Ascending aorta (tissue), 2 donors: ENCODE data around the gene LRBA. TPM values are rescaled to one million over a fixed set of nuclear protein-coding genes. Genes with fewer than 3 reads are reported as not detected.

ENCODE experiments used
- DNase-seq, 2 donors: peaks; one replicate each; pipeline ENCODE4 v3.0.0-alpha.2; 2019; ENCODE audit warnings: low spot score in 2 of 2
- H3K27ac ChIP-seq, 2 donors: fragments of 200-600 bp; sonication (generic); one replicate each; pipeline ENCODE4 v1.5.1; 2016 to 2017; ENCODE audit warnings: mild to moderate bottlenecking in 1 of 2
- H3K27me3 ChIP-seq: fragments of 200-600 bp; sonication (generic); one replicate; pipeline ENCODE4 v1.5.1; 2017
- H3K36me3 ChIP-seq, 2 donors: fragments of 200-600 bp; sonication (generic); one replicate each; pipeline ENCODE4 v1.5.1; 2016
- H3K4me1 ChIP-seq, 2 donors: fragments of 200-600 bp; sonication (generic); one replicate each; pipeline ENCODE4 v1.5.1; 2016 to 2017; ENCODE audit warnings: mild to moderate bottlenecking in 1 of 2
- H3K4me3 ChIP-seq, 2 donors: fragments of 200-600 bp; sonication (generic); one replicate each; pipeline ENCODE4 v1.5.1; 2016 to 2017; ENCODE audit warnings: mild to moderate bottlenecking in 1 of 2
- H3K9me3 ChIP-seq, 2 donors: fragments of 200-600 bp; sonication (generic); one replicate each; pipeline ENCODE4 v1.5.1; 2016
- intact Hi-C: fragments of 100-400 bp; cut with DNase I; formaldehyde crosslinking; loops from one replicate; pipeline ENCODE4 v1.15.1; 2023
- total RNA-seq: library from RNA; depleted of rRNA; stranded (reverse); fragments of >200 nt; gene quantifications from one replicate; pipeline ENCODE4 v1.1.0, GENCODE V29; 2016
- TF ChIP-seq, protein P1 (sequence below), 3 experiments: fragments of 200-600 bp in 2 of 3; fragments of 450-650 bp in 1 of 3; sonication (generic) in 2 of 3; IDR thresholded peaks; one replicate each; pipeline ENCODE4 v1.5.1; 2016 to 2019; ENCODE audit warnings: antibody characterized with exemption in 3 of 3, mild to moderate bottlenecking in 1 of 3, moderate library complexity in 1 of 3

The LRBA gene
- total RNA-seq, 1 donor from 2014 or later: 15.2 TPM

DNA sequence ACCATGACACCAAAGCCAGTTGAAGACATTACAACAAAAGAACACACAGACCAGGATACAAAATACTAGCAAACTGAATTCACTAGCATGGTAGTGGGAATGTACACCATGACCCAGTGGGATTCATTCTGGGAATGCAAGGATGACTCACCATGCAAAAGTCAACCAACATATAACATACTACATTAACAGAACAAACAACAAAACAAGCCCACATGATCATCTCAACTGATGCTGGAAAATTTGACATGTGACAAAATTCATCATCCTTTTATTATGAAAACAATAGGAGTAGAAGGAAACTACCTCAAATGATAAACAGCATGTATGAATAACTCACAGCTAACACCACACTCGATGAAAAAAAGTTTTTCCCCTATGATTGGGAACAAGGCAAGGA, 746.6 kb downstream of the LRBA start:
- Histone ChIP-seq H3K4me1 (no peaks in the 10 kb centered on the region), H3K9me3 (peaks cover 0 to 35% of the 10 kb centered on the region in 2 donors), H3K27me3 (no peaks in the 10 kb centered on the region), H3K27ac (no peak overlapping the region), H3K36me3 (peaks cover 0 to 26% of the 10 kb centered on the region in 2 donors), H3K4me3 (no peak overlapping the region)
- DNase-seq: no peak
- intact Hi-C loops: no loop called here
- TF ChIP-seq, protein P1, sequence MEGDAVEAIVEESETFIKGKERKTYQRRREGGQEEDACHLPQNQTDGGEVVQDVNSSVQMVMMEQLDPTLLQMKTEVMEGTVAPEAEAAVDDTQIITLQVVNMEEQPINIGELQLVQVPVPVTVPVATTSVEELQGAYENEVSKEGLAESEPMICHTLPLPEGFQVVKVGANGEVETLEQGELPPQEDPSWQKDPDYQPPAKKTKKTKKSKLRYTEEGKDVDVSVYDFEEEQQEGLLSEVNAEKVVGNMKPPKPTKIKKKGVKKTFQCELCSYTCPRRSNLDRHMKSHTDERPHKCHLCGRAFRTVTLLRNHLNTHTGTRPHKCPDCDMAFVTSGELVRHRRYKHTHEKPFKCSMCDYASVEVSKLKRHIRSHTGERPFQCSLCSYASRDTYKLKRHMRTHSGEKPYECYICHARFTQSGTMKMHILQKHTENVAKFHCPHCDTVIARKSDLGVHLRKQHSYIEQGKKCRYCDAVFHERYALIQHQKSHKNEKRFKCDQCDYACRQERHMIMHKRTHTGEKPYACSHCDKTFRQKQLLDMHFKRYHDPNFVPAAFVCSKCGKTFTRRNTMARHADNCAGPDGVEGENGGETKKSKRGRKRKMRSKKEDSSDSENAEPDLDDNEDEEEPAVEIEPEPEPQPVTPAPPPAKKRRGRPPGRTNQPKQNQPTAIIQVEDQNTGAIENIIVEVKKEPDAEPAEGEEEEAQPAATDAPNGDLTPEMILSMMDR (IDR thresholded peaks at IDR 0.05): no peak

DNA sequence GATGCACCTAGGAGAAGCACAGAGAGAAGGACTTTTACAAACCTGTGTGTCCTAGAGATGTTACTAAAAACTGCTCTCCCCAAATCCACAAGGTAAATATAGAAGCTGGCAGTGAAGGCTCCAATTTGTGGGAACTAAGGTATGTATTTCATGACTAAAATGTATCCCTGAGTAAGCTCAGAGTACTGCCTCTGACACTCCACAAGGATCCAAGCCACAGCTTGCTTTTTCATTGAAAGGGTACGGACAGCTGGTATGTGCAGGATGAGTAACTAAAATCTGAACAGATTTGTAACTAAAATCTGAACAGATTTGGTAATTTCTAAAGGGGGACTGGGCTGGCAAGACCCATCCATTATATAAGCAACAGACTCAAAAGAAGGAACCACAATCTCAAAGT, 749.3 kb downstream of the LRBA start:
- Histone ChIP-seq H3K27me3 (no peaks in the 10 kb centered on the region), H3K36me3 (peaks cover 0 to 23% of the 10 kb centered on the region in 2 donors), H3K9me3 (peaks cover 0 to 23% of the 10 kb centered on the region in 2 donors), H3K27ac (no peak overlapping the region), H3K4me1 (no peaks in the 10 kb centered on the region), H3K4me3 (no peak overlapping the region)
- no peak for DNase-seq
- TF ChIP-seq, protein P1 (IDR thresholded peaks at IDR 0.05): no peak
- intact Hi-C loops: no loop called here

DNA sequence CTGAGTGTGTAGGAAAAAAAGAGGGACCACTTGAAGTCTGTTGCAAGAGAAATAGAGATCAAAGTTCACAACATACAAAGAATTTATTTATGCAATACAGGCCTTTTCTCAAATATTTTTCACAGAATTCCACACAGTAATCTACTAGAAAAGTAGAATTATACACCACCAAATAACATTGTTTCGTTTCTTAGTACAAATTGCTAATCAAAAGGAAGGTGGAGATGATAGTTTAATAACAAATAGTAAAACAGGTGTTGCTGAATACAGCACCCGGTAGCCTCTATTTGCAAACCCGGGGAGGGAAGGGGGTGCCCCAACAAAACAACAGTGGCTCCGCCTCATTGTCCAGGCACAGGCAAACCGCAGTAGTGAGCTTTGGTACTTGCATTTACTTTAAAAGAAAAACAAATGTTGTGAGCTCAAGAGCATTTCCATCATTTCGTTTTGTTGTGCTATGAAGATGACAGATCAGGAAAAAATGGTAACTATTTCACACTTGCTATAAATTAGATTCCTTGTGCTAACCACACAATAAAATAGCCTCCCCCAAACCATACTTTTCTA, 750.4 kb downstream of the LRBA start:
- DNase-seq: no peak
- TF ChIP-seq, protein P1 (IDR thresholded peaks at IDR 0.05): no peak
- Histone ChIP-seq H3K27ac (no peak overlapping the region), H3K4me3 (no peak overlapping the region), H3K9me3 (peaks cover 0 to 15% of the 10 kb centered on the region in 2 donors), H3K36me3 (peaks cover 0 to 21% of the 10 kb centered on the region in 2 donors), H3K4me1 (no peaks in the 10 kb centered on the region), H3K27me3 (no peaks in the 10 kb centered on the region)
- intact Hi-C loops: no loop called here

DNA sequence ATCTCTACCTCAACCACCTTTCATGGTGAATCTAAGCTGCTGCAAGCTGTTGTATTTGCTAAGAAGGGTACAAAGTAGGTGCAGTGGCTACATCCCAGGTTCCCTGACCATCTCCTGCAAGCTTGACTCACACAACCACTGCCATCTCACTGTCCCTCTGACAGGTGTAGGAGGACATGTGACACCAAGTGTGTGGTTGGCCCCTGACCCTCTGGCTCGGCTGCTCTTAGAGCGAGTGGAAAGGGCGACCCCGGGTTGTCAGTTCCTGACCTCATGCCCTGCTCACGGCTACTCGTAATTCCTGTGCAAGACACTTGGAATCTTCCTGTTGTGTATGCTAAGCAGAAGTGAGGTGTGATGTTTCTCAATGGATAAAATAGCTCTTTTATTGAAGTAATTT, 752.5 kb downstream of the LRBA start:
- intact Hi-C loops: no loop called here
- Histone ChIP-seq H3K9me3 (peaks cover 0 to 7% of the 10 kb centered on the region in 2 donors), H3K27me3 (no peaks in the 10 kb centered on the region), H3K36me3 (peaks cover 0 to 21% of the 10 kb centered on the region in 2 donors), H3K4me1 (no peaks in the 10 kb centered on the region), H3K27ac (no peak overlapping the region), H3K4me3 (no peak overlapping the region)
- DNase-seq: no peak
- TF ChIP-seq, protein P1 (IDR thresholded peaks at IDR 0.05): no peak

DNA sequence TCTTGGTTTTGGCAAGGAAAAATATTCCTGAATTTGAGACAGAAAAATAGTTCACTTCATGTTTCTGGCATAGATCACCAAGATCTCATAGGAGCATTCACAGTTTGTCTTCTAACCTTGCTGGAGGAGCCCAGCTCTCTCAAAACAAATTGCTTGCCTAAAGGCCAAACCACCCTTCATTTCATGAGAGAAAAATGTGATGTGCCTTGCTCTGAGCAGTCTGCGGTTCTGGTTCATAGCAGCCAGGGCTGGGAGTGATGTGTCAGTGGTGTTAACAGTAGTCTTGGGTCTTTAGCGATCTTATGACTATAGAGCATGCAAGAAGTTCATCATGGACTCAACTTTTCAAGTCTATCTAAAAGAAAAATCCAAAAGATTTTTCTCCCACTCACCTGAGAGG, 753.5 kb downstream of the LRBA start:
- H3K4me1 ChIP-seq: no peaks in the 10 kb centered on the region
- H3K27me3 ChIP-seq: no peaks in the 10 kb centered on the region
- no peak for DNase-seq
- intact Hi-C loops: no loop called here
- TF ChIP-seq, protein P1 (IDR thresholded peaks at IDR 0.05): no peak
- H3K4me3 ChIP-seq: no peak overlapping the region
- H3K27ac ChIP-seq: peak overlapping the region in 1 of 2 donors; percentile 44
- H3K9me3 ChIP-seq: peaks cover 0 to 5% of the 10 kb centered on the region in 2 donors
- H3K36me3 ChIP-seq: peaks cover 3 to 21% of the 10 kb centered on the region in 2 donors
